ENCODE measurements around the gene RNF145.

Gene RNF145

GRCh38 chr5:159217236-159217635, 7.9 kb upstream of the RNF145 start:
- DNase-seq (ENCODE audit: low spot score) = no peak

DNA sequence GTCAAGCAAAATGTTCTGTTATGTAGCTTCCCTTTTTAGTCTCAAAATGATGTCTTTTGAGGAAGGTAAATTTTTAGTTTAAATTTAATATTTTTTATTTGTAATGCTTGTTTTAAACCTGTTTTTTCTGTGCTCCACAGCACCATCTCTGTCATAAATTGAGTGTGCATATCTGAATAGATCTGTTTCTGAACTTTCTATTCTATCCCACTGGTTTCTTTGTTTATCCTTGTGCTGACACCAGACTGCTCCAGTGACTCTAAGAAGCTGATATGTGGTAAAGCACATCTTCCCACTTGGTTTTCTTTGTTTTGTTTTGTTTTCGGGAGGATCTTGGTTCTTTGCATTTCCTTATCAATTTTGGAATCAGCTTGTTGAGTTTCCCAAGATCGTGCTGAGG, 7.1 kb upstream of the RNF145 start:
- DNase-seq (ENCODE audit: low spot score) = no peak

DNA sequence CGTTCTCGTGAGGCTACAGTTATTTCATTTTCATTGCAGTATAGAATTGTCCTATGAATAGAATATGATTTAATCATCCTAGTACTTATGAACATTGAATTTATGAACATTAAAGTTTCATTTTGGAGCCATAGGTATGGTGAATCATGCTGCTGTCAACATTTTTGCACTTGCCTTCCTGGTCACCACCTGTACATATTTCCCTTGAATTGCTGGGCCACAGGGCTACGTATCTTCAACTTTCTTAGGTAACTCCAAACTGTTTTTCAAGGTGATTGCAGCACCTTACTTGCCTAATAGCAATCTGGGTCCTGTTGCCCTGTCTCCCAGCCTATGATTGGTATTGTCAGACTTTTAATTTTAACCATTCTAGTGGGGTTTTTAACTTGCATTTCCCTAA, 6.5 kb upstream of the RNF145 start:
- DNase-seq (ENCODE audit: low spot score) = no peak

- DNase-seq (ENCODE audit: low spot score) = no peak
These were observed 5.3 kb upstream of the RNF145 start for GRCh38 chr5:159214486-159215271.

GRCh38 chr5:159212657-159213462, 3.5 kb upstream of the RNF145 start:
- DNase-seq (ENCODE audit: low spot score) = no peak

DNA sequence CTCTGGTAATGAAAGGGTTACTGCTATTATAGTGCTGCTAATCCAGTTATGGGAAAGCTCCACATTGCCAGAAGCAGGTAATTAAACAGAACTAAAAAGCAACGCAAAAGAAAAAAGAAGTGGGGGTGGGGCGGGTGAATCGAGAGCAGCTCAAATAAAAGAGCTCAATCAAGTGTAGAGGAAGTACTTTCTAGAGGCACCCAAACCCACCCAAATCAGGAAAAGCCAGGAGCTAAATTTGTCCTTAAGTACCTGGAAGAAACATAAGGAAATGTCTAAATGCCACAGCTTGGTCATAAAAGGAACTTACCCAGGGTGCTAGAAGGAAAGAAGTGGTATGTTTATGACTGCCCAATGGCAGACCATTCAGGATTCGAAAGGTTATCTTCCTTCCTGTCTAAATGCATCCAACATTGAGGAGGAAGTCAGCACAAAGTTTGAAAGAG, 2.4 kb upstream of the RNF145 start:
- no peak for DNase-seq (ENCODE audit: low spot score)

DNA sequence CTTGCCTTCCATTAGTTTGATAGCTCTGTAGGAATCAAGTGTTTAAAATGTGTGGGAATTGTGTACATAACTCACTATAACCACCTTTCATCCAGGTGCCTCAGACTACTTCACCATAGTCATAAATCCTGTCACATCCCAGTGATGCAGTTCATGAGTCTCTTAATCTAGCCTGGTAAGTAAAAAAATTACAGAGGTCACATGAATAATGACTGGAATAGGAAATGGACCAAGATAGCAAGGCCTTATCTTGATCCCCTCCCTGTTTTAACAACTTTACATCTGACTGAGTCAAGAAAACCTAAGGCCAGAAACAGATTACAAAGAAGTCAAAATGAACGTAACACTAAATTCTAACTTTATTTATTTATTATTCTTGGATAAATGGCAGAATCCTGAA, 1.5 kb upstream of the RNF145 start:
- no peak for DNase-seq (ENCODE audit: low spot score)

DNA sequence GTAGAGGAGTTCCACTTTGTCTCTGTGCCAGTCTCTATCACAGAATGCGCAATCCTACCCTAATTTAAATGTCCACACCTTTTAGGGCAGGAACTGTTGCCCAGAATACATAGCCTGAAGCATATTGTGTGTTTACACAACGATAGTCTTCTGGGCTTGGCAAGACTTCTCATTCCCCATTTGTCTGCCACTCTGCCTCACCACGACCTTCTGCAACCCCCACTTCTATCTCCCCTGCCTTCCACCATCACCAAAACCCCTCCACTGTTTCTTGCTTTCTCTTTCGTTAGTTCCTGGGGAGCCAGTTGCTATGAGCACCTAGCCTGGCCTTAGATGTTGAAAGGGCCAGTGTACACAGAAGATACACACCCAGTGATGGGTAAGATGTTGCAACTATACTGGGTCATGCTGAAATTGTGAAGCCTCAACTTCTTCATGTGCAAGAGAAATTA, 883 bp upstream of the RNF145 start:
- no peak for DNase-seq (ENCODE audit: low spot score)

DNA sequence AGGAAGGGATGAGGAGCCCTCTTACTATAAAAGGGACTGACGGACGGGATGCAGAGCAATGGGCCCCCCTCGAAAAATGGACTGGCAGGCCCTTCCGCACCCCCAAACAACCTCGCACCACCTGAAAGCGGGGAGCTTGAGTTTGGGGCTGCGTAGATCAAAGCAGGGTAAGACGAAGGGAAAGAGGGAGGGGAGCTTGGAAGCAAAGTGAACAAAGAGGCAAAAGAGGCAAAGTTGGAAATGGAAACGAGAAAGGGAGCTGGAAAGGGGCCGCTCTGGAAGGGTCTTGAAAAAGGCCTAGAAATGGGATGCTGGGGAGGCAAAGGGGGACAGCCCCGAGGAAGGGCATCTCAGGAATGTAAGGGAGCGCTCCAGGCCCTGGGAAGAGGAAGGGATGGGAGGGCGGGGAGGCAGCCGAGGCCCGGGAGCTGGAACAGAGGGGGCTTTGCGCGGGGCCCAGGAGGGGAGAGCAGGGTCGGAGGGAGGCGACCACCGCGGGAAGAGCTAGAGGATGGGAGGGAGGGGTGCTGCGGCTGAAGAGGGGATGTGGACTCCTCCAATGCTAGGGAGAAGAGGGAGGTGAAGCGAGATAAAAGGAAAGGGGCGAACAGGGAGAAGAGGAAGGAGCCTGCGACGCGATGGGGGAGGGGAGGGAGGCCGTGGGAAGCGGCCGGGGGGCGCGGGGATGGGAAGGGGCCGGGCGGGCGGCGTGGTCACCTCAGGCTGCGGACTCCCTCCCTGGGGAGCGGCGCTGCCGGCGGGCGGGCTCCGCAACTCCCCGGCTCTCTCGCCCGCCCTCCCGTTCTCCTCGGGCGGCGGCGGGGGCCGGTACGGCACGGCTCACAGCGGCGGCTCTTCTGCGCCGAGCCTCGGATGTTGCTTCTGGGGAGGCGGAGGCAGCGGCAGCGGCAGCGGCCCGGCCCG, 577 bp downstream of the RNF145 start:
- peak; percentile 16 for DNase-seq (ENCODE audit: low spot score)

GRCh38 chr5:159207686-159208513, 1.5 kb downstream of the RNF145 start:
- peak; percentile 63 for DNase-seq (ENCODE audit: low spot score)

GRCh38 chr5:159207222-159207685, 2.1 kb downstream of the RNF145 start:
- DNase-seq (ENCODE audit: low spot score) = no peak

GRCh38 chr5:159206818-159207217, 2.5 kb downstream of the RNF145 start:
- DNase-seq (ENCODE audit: low spot score) = no peak

GRCh38 chr5:159206368-159206767, 3.0 kb downstream of the RNF145 start:
- DNase-seq (ENCODE audit: low spot score) = no peak

DNA sequence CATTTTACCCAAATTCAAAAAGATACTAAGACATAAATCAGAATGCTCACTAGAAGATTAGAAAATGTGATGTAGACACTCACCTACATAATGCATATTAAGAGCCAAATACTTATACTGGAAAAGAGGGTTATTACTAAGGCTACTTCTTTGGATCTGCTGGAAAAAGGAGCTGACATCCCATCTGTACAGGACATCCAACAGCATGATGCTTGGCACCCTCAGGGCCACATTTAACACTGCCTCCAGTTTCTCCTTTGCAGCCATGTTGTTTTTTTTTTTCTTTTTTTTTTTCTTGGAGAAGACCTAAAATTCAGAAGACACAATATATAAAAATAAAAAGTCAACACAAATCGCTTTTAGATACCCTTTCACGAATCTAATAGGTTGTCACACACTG, 6.0 kb downstream of the RNF145 start:
- no peak for DNase-seq (ENCODE audit: low spot score)

GRCh38 chr5:159202151-159202550, 7.2 kb downstream of the RNF145 start:
- DNase-seq (ENCODE audit: low spot score) = no peak

- DNase-seq (ENCODE audit: low spot score) = no peak
These were observed 9.6 kb downstream of the RNF145 start for GRCh38 chr5:159199780-159200179.

DNA sequence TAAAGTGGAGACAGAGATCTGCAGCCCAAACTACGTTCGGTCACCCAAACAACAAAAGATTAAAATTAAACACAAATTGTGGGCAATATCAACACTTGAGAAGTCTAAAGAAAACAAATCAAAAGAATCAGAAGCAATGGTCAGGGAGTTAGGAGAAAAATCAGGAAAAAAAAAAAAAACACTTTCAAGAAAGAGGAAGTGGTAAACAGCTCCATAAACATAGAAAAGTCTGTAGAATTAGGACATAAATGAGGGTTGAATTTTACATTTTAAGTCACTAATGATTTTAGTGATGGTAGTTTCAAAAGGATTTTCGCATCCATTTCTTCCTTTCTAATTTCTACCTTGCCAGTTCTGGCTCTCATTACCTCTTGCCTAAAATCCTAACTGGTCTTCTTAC, 10.1 kb downstream of the RNF145 start:
- DNase-seq (ENCODE audit: low spot score) = no peak

DNA sequence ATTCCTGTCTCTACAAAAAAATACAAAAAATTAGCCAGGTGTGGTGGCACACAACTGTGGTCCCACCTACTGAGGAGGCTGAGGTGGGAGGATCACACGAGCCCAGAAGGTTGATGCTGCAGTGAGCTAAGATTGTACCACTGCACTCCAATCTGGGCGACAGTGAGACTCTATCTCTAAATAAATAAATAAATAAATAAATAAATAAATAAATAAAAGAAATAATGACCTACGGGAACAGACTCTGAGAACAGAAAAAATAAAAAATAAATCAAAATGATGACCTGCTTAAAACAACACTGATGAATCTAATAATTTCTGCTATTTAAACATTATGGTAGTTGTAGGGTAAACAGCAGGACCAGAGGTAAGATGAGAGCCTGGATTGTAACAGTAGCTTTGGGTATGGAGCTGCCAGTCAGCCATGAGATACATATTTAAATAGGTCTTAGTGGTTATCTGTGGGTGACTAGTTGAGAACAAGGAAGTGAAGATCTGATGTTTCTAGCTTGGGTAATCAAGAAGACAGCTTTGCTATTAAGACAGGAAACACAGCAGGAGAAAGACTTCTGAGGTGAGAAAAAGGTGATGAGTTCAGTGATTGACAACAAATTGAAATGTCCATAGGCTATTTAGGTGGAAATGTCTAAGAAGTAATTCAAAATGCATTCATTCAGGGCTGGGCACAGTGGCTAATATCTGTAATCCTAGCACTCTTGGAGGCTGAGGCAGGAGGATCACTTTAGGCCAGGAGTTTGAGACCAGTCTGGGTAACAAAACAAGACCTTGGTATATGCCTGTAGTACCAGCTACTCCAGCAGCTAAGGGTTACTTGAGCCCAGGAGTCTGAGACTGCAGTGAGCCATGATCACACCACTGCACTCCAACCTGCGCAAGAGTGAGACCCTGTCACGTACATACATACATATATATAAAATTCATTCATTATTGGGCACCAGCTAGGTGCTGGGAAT, 11.0 kb downstream of the RNF145 start:
- DNase-seq (ENCODE audit: low spot score) = no peak

- no peak for DNase-seq (ENCODE audit: low spot score)
These were observed 13.6 kb downstream of the RNF145 start for GRCh38 chr5:159195775-159196174.

DNA sequence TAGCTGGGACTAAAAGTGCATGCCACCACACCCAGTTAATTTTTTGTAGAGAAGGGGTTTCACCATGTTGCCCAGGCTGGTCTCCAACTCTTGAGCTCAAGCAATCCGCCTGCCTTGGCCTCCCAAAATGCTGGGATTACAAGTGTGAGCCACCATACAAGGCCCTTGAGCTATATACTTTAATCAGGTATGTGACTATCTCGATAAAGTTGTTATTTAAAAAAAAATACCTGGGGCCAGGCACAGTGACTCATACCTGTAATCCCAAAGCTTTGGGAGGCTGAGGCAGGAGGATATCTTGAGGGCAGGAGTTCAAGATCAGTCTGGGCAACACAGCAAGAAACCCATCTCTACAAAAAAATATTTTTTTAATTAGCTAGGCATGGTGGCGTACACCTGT, 19.2 kb downstream of the RNF145 start:
- DNase-seq (ENCODE audit: low spot score) = no peak
